MM.1S (cell line): Measurements from ENCODE around the gene FAM229A.

Source experiments
- DNase-seq: peaks from one replicate; pipeline ENCODE4 v3.0.0-alpha.2; 2015
- H2AFZ ChIP-seq: fragments of 300-600 bp; sonication (generic); 2 replicates; pipeline ENCODE4 v1.6.0; 2016; ENCODE audit warnings: antibody characterized with exemption, low read length
- H3F3A ChIP-seq: fragments of 300-600 bp; sonication (generic); 2 replicates; pipeline ENCODE4 v1.6.1; 2016; ENCODE audit warnings: mild to moderate bottlenecking, antibody characterized with exemption, low read length, moderate library complexity, mixed read lengths; ENCODE audit not compliant: insufficient read depth
- H3K27ac ChIP-seq: fragments of 300-600 bp; sonication (generic); 2 replicates; pipeline ENCODE4 v1.5.1; 2016; ENCODE audit warnings: mild to moderate bottlenecking, low read length
- H3K27me3 ChIP-seq: fragments of 300-600 bp; sonication (generic); replicated peaks from 2 replicates; pipeline ENCODE4 v1.6.0; 2016; ENCODE audit warnings: low read length; ENCODE audit not compliant: insufficient read depth
- H3K36me3 ChIP-seq: fragments of 300-600 bp; sonication (generic); replicated peaks from 2 replicates; pipeline ENCODE4 v1.6.1; 2016; ENCODE audit warnings: mild to moderate bottlenecking, low read length, mixed read lengths; ENCODE audit not compliant: insufficient read depth
- H3K4me1 ChIP-seq: fragments of 300-600 bp; sonication (generic); 2 replicates; pipeline ENCODE4 v1.6.1; 2016; ENCODE audit warnings: low read length, mixed read lengths
- H3K4me2 ChIP-seq: fragments of 300-600 bp; sonication (generic); 2 replicates; pipeline ENCODE4 v1.6.0; 2016; ENCODE audit warnings: low read depth, low read length
- H3K4me3 ChIP-seq: fragments of 300-600 bp; sonication (generic); 2 replicates; pipeline ENCODE4 v1.5.1; 2016; ENCODE audit warnings: low read length, mixed read lengths
- H3K79me2 ChIP-seq: fragments of 300-600 bp; sonication (generic); 2 replicates; pipeline ENCODE4 v1.6.1; 2016; ENCODE audit warnings: mixed run types, low read length, mixed read lengths
- H3K9ac ChIP-seq: fragments of 300-600 bp; sonication (generic); 2 replicates; pipeline ENCODE4 v1.6.1; 2016; ENCODE audit warnings: low read length, mixed read lengths
- H3K9me2 ChIP-seq: fragments of 300-600 bp; sonication (generic); replicated peaks from 2 replicates; pipeline ENCODE4 v1.6.1; 2016; ENCODE audit warnings: mild to moderate bottlenecking, low read length, mixed read lengths; ENCODE audit not compliant: insufficient read depth
- H3K9me3 ChIP-seq: fragments of 300-600 bp; sonication (generic); replicated peaks from 2 replicates; pipeline ENCODE4 v1.6.1; 2016; ENCODE audit warnings: mild to moderate bottlenecking, low read length, mixed read lengths; ENCODE audit not compliant: insufficient read depth
- H4K20me1 ChIP-seq: fragments of 300-600 bp; sonication (generic); 2 replicates; pipeline ENCODE4 v1.6.1; 2016; ENCODE audit warnings: mild to moderate bottlenecking, low read length, moderate library complexity, mixed read lengths; ENCODE audit not compliant: insufficient read depth
- EZH2 ChIP-seq: fragments of 300-600 bp; sonication (generic); optimal IDR thresholded peaks from 2 replicates; pipeline ENCODE3; 2017; ENCODE audit warnings: low read depth, mild to moderate bottlenecking, antibody characterized with exemption, low read length, mixed read lengths
- EZH2phosphoT487 ChIP-seq: fragments of 300-600 bp; sonication (generic); IDR thresholded peaks from 2 replicates; pipeline ENCODE4 v1.6.1; 2018; ENCODE audit warnings: antibody characterized with exemption, low read length
- TF ChIP-seq, protein P1 (sequence below): fragments of 300-600 bp; sonication (generic); IDR thresholded peaks from 2 replicates; pipeline ENCODE4 v1.5.1; 2016; ENCODE audit warnings: antibody characterized with exemption, low read length, mixed read lengths

FAM229A gene

DNA sequence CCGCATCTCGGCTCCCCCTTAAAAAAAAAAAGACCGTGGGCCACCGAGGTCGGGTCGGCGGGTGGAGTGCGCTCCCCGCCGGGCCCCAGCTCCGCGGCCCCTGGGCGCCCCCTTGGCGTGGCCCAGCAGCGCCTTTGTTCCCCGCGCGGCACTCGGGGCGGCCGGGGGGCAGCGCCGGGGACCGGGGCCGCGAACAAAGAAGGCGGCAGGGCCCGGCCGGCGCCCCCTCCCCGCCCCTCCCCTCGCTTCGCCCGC, 26.8 kb downstream of the FAM229A start:
- peak overlapping the region; percentile 34; the same call in 1 of the 2 replicates for H3K9ac ChIP-seq
- no peaks in the 10 kb centered on the region for H3K9me2 ChIP-seq
- no peaks in the 10 kb centered on the region for H3K9me3 ChIP-seq
- no peak overlapping the region for H3K27ac ChIP-seq
- no peak for TF ChIP-seq EZH2phosphoT487
- TF ChIP-seq EZH2, result no peak
- TF ChIP-seq, protein P1, sequence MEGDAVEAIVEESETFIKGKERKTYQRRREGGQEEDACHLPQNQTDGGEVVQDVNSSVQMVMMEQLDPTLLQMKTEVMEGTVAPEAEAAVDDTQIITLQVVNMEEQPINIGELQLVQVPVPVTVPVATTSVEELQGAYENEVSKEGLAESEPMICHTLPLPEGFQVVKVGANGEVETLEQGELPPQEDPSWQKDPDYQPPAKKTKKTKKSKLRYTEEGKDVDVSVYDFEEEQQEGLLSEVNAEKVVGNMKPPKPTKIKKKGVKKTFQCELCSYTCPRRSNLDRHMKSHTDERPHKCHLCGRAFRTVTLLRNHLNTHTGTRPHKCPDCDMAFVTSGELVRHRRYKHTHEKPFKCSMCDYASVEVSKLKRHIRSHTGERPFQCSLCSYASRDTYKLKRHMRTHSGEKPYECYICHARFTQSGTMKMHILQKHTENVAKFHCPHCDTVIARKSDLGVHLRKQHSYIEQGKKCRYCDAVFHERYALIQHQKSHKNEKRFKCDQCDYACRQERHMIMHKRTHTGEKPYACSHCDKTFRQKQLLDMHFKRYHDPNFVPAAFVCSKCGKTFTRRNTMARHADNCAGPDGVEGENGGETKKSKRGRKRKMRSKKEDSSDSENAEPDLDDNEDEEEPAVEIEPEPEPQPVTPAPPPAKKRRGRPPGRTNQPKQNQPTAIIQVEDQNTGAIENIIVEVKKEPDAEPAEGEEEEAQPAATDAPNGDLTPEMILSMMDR, result no peak
- H3K4me2 ChIP-seq, result peak overlapping the region; percentile 79
- H3K36me3 ChIP-seq, result no peaks in the 10 kb centered on the region
- H2AFZ ChIP-seq, result peak overlapping the region; percentile 23; the same call in 1 of the 2 replicates
- H3K4me1 ChIP-seq, result peaks cover 62% of the 10 kb centered on the region
- no peaks in the 10 kb centered on the region for H3K27me3 ChIP-seq
- no peak for DNase-seq
- no peaks in the 10 kb centered on the region for H4K20me1 ChIP-seq
- peak overlapping the region; percentile 58 for H3K4me3 ChIP-seq
- peaks cover 9% of the 10 kb centered on the region for H3K79me2 ChIP-seq
- H3F3A ChIP-seq, result peaks cover 47% of the 10 kb centered on the region

DNA sequence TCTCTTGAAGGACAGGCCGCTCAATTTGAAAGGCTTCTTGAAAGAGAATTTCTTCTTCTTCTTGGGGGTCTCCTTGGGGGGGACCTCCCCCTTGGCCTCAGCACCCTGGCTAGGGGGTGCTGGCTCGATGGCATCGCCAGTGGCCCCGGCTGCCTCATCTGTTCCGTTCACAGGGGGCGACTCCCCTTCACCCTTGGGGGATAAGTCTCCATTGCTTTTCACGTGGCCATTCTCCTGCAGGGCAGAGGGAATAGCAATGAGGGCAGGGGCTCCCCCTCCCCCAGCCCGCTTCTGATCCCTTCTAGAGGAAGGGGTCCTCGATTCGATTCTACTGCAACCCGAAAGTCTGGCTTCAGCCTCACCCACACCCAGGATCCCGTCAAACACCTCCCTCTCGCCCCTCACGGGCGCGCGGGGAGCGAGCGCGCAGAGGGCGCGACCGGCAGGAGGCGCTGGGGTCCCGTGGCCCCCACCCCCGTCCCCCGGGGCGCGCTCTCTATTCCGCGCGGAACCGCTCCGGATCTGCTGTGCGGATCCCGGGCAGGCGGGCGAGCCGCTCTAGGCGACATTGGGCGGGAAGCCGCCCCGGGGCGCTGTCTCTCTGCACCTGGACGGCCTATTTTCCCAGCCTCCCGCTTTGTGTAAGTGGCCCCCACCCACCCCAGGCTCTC, 27.3 kb downstream of the FAM229A start:
- Histone ChIP-seq H3K4me1 (peaks cover 62% of the 10 kb centered on the region), H3K27ac (no peak overlapping the region; the same call in 1 of the 2 replicates), H3K9me3 (no peaks in the 10 kb centered on the region), H2AFZ (peak overlapping the region; percentile 23), H3K9ac (peak overlapping the region; percentile 34; the same call in 1 of the 2 replicates), H3K4me3 (peak overlapping the region; percentile 58), H3K27me3 (no peaks in the 10 kb centered on the region), H3F3A (peaks cover 47% of the 10 kb centered on the region), H4K20me1 (no peaks in the 10 kb centered on the region), H3K9me2 (no peaks in the 10 kb centered on the region), H3K4me2 (peak overlapping the region; percentile 79), H3K36me3 (no peaks in the 10 kb centered on the region), H3K79me2 (peaks cover 9% of the 10 kb centered on the region)
- DNase-seq, result peak; percentile 40
- TF ChIP-seq, protein P1, result peak; percentile 59
- TF ChIP-seq EZH2phosphoT487, result no peak

DNA sequence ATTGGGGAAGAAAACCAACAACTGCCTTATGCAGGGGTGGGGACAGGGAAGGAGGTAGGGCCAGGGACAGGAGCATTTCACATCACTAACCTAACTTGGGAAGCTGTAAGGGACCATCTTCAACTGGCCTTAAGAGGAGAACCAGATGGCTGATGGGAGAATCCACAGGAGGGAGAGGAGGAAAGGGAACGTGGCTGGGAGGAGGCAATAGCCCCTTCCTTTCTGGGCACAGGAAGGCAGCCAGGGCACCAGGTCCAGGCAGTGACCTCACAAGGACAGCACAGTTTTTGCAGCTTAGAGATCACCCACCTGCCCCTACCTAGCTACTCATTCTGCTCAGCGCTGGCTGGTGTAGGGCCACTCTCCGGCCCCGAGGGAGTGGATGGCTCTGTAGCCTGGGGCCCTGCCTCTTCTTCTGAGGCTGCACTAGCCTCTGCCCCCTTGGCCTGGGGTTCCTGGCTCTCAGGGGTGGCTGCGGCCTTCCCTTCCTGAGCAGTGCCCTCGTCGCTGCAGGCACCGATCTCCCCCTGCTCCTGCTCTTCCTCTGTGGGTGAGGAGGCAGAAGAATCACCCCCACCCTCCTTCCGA, 27.9 kb downstream of the FAM229A start:
- H3F3A ChIP-seq, result peaks cover 47% of the 10 kb centered on the region
- H3K4me1 ChIP-seq, result peaks cover 62% of the 10 kb centered on the region
- peak overlapping the region; percentile 60; the same call in 1 of the 2 replicates for H3K27ac ChIP-seq

More for the DNA sequence above, 27.9 kb downstream of the FAM229A start:
- Histone ChIP-seq H3K9ac (peak overlapping the region; percentile 34; the same call in 1 of the 2 replicates), H3K9me2 (no peaks in the 10 kb centered on the region), H3K9me3 (no peaks in the 10 kb centered on the region), H3K79me2 (peaks cover 9% of the 10 kb centered on the region), H3K36me3 (no peaks in the 10 kb centered on the region), H3K27me3 (no peaks in the 10 kb centered on the region), H3K4me2 (peak overlapping the region; percentile 79; the same call in 1 of the 2 replicates), H4K20me1 (no peaks in the 10 kb centered on the region), H2AFZ (no peak overlapping the region), H3K4me3 (peak overlapping the region; percentile 58; the same call in 1 of the 2 replicates)
- no peak for DNase-seq
- TF ChIP-seq EZH2phosphoT487, result no peak
- no peak for TF ChIP-seq EZH2
- TF ChIP-seq, protein P1, result no peak
